Measurements from ENCODE around the gene CNTN5. TPM values are rescaled to one million over a fixed set of nuclear protein-coding genes. Genes with fewer than 3 reads are reported as not detected.

Gene CNTN5
- total RNA-seq, 2 experiments from 2014 or later: not detected

DNA sequence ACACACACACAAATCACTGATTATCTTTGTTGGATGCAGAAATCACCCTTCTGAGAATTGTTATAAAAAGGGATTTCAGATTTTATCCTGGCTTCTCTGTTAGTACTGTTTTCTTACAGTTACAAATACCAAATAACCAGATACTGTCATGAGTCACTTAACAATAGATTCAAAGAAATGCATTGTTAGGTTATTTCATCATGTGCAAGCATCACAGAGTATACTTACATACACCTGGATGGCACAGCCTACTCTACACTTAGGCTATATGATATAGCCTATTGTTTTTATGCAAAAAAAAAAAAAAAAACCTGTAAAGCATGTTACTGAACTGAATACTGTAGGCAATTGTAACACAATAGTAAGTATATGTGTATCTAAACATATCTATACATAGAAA, 1347.1 kb downstream of the CNTN5 start:
- H3K4me1 Mint-ChIP-seq: no peaks in the 10 kb centered on the region
- ChIA-PET POLR2A (no interaction called here), CTCF (no interaction called here)
- no peaks in the 10 kb centered on the region for H3K27me3 Mint-ChIP-seq
- H3K4me3 Mint-ChIP-seq: no peak overlapping the region
- H3K9me3 Mint-ChIP-seq: peaks cover 7% of the 10 kb centered on the region
- DNase-seq: no peak
- no peak overlapping the region for H3K27ac Mint-ChIP-seq
- no peaks in the 10 kb centered on the region for H3K36me3 Mint-ChIP-seq (ENCODE audit: low read depth)

DNA sequence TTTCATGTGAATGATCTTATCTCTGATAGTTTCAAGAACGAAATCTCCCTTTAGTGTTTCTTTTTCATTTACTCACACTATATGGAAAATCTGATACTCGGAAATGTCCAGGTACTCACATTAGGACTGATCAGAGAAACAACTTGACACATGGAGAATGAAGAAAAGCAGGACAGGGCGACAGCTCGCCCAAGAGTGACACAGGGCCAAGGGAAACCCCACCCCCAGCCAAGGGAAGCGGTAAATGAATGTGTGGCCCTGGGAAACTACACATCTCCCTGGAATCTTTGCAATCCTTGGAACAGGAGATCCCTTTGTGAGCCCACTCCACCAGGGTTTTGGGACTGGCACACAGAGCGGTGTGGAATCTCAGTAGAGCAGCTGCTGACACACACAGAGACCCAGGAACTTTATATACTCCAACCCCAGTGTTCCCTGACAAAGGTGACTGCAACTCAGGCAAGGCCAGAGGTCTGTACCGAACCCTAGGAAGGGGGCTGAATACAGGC, 1362.7 kb downstream of the CNTN5 start:
- H3K4me1 Mint-ChIP-seq: no peaks in the 10 kb centered on the region
- CTCF ChIA-PET: no interaction called here

DNA sequence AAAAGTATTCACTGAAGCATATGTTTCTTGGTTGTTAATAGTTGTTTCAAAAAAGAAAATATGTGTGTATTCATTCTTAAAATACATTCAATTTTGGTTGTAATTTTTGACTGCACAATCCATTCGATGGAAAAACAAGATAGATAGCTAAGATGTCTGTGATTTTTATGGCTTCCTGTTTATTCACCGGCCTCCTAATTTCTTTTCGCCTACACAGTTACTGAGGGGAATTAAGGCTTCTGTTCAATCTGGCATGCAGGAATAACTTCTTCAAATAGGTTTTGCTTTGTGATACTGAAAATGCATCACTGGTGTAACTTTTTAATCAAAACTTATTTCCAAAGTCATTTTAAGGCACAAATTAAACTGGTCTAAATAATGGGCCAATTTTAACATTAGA, 1375.5 kb downstream of the CNTN5 start:
- DNase-seq: no peak
- Mint-ChIP-seq H3K36me3 (ENCODE audit: low read depth) (no peaks in the 10 kb centered on the region), H3K4me1 (no peaks in the 10 kb centered on the region), H3K27ac (no peak overlapping the region), H3K4me3 (no peak overlapping the region), H3K9me3 (peaks cover 17% of the 10 kb centered on the region), H3K27me3 (no peaks in the 10 kb centered on the region)
- ChIA-PET CTCF (no interaction called here), POLR2A (no interaction called here)

More for the DNA sequence above, 1362.7 kb downstream of the CNTN5 start:
- H3K27ac Mint-ChIP-seq: no peak overlapping the region
- no peak for DNase-seq
- no peaks in the 10 kb centered on the region for H3K36me3 Mint-ChIP-seq (ENCODE audit: low read depth)
- no peaks in the 10 kb centered on the region for H3K27me3 Mint-ChIP-seq
- POLR2A ChIA-PET: no interaction called here
- peaks cover 19% of the 10 kb centered on the region for H3K9me3 Mint-ChIP-seq
- no peak overlapping the region for H3K4me3 Mint-ChIP-seq

DNA sequence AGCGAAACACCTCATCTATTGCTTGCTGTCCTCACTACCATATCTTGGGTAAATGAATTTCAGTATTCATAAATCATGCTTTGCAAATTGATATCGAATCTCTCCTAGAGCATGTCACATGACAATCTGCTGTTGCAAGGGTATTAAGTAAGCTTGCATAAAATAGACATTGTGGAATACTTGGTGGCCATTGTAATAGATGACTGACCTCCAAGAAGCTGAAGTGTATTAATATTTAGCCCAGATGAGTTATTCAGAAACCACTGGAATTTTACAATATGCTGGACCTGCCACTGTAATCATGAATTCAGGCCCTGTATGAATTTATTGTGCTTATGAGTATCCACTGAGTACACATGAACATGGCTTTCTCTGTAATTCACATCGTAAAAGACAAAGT, 1376.7 kb downstream of the CNTN5 start:
- POLR2A ChIA-PET: no interaction called here
- DNase-seq: no peak
- H3K4me3 Mint-ChIP-seq: no peak overlapping the region
- no peaks in the 10 kb centered on the region for H3K36me3 Mint-ChIP-seq (ENCODE audit: low read depth)
- no peak overlapping the region for H3K27ac Mint-ChIP-seq
- H3K4me1 Mint-ChIP-seq: no peaks in the 10 kb centered on the region
- CTCF ChIA-PET: no interaction called here
- peaks cover 12% of the 10 kb centered on the region for H3K9me3 Mint-ChIP-seq
- no peaks in the 10 kb centered on the region for H3K27me3 Mint-ChIP-seq

DNA sequence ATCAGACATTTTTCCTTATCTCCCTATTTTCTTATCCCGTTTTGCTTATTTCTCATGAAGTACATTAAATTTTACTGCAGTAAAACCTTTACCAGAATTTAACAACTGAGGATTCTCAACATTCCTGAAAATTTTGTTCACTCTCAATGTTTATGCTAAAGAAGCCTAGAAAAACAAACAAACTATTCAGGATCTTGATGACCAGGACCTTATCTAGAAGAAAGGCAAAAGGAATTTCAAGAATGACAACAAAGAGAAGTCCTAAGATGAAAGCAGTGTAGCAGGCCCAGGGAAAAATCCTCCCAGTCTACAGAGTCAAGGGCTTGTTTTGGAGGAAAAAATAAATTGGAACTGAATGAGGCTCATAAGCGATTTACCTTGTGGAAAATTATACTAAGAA, 1383.1 kb downstream of the CNTN5 start:
- Mint-ChIP-seq H3K36me3 (ENCODE audit: low read depth) (no peaks in the 10 kb centered on the region), H3K27me3 (no peaks in the 10 kb centered on the region), H3K27ac (no peak overlapping the region), H3K4me3 (no peak overlapping the region), H3K4me1 (no peaks in the 10 kb centered on the region), H3K9me3 (peaks cover 6% of the 10 kb centered on the region)
- ChIA-PET CTCF (no interaction called here), POLR2A (no interaction called here)
- DNase-seq: no peak

DNA sequence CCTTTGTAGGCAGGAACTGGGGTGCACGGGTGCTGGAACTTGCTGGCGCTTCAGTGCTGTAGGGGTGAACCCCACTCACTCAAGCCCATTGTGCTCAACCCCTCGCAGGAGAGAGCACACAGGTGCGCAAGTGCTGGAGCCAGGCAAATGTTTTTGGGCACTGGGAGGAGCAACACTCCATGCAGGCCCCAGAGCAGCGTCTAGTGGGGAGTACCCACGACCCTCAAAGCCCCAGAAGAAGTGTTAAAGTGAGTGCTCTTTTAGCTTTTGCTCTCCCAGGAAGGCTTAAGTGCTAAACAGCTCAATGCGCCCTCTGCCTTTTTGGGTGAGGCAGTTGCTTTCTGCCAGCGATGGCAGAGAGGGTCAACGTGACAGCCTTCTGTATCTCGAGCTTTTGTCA, 1384.2 kb downstream of the CNTN5 start:
- DNase-seq: no peak
- Mint-ChIP-seq H3K4me1 (no peaks in the 10 kb centered on the region), H3K9me3 (peaks cover 8% of the 10 kb centered on the region), H3K36me3 (ENCODE audit: low read depth) (no peaks in the 10 kb centered on the region), H3K27ac (no peak overlapping the region), H3K4me3 (no peak overlapping the region), H3K27me3 (no peaks in the 10 kb centered on the region)
- POLR2A ChIA-PET: no interaction called here
- CTCF ChIA-PET: no interaction called here
